Effector memory CD8-positive, alpha-beta T cell (primary cell): ENCODE data around the gene CNGB1.

Experiments used
- ATAC-seq: fragments of 150-1000 bp; cut with Tn5 transposase; replicated peaks from 2 replicates; pipeline ENCODE4 v1.10.0; 2021; ENCODE audit warnings: mild to moderate bottlenecking, moderate library complexity
- DNase-seq, 3 experiments: peaks; one replicate each; pipeline ENCODE4 v3.0.0; 2021
- H3K27ac Mint-ChIP-seq, 2 donors: one replicate each; pipeline ENCODE4 v1.8.0; 2022; ENCODE audit warnings: mild to moderate bottlenecking in 2 of 2, mixed read lengths in 2 of 2, moderate library complexity in 2 of 2
- H3K27me3 Mint-ChIP-seq, 2 donors: one replicate each; pipeline ENCODE4 v1.8.0; 2022; ENCODE audit warnings: mixed read lengths in 2 of 2
- H3K36me3 Mint-ChIP-seq: one replicate; pipeline ENCODE4 v1.8.0; 2022; ENCODE audit warnings: mild to moderate bottlenecking, moderate library complexity, mixed read lengths; ENCODE audit not compliant: insufficient read depth
- H3K4me1 Mint-ChIP-seq, 2 donors: one replicate each; pipeline ENCODE4 v1.8.0; 2022; ENCODE audit warnings: low read depth in 2 of 2, mixed read lengths in 2 of 2
- H3K4me3 Mint-ChIP-seq, 2 donors: one replicate each; pipeline ENCODE4 v1.8.0; 2022; ENCODE audit warnings: mild to moderate bottlenecking in 2 of 2, mixed read lengths in 2 of 2, moderate library complexity in 2 of 2
- H3K9me3 Mint-ChIP-seq, 2 donors: one replicate each; pipeline ENCODE4 v1.8.0; 2022; ENCODE audit warnings: mixed read lengths in 2 of 2

CNGB1 gene

GRCh38 chr16:58000706-58001676 is 30.1 kb upstream of the CNGB1 start, which contains the start of gene USB1:
USB1 (plus strand) TSS chr16:58001407; CDS start chr16:58001484, 77 bp downstream.
- peak within 1 kb of the TSS; percentile 90 for H3K27ac Mint-ChIP-seq
- no peaks in the 10 kb centered on the region for H3K9me3 Mint-ChIP-seq
- H3K36me3 Mint-ChIP-seq, result peaks cover 55% of the 10 kb centered on the region
- H3K4me1 Mint-ChIP-seq, result peaks cover 54% of the 10 kb centered on the region in 2 donors
- no peaks in the 10 kb centered on the region for H3K27me3 Mint-ChIP-seq
- H3K4me3 Mint-ChIP-seq, result peak within 1 kb of the TSS; percentile 90 to 92
- ATAC-seq, result peak; percentile 68
- peak; percentile 75 to 87 (median 87) for DNase-seq

GRCh38 chr16:57999971-58000705 is 29.2 kb upstream of the CNGB1 start, which contains the start of gene ZNF319:
ZNF319 (minus strand) TSS chr16:58000672; CDS start chr16:57998265, 2,407 bp downstream.
- peak within 1 kb of the TSS; percentile 90 for H3K27ac Mint-ChIP-seq
- ATAC-seq, result peak; percentile 10
- H3K9me3 Mint-ChIP-seq, result no peaks in the 10 kb centered on the region
- no peaks in the 10 kb centered on the region for H3K27me3 Mint-ChIP-seq
- peaks cover 54 to 59% of the 10 kb centered on the region in 2 donors for H3K4me1 Mint-ChIP-seq
- H3K36me3 Mint-ChIP-seq, result peaks cover 58% of the 10 kb centered on the region
- peak in 1 of 3 experiments; percentile 18 for DNase-seq
- H3K4me3 Mint-ChIP-seq, result peak within 1 kb of the TSS; percentile 90 to 92

DNA sequence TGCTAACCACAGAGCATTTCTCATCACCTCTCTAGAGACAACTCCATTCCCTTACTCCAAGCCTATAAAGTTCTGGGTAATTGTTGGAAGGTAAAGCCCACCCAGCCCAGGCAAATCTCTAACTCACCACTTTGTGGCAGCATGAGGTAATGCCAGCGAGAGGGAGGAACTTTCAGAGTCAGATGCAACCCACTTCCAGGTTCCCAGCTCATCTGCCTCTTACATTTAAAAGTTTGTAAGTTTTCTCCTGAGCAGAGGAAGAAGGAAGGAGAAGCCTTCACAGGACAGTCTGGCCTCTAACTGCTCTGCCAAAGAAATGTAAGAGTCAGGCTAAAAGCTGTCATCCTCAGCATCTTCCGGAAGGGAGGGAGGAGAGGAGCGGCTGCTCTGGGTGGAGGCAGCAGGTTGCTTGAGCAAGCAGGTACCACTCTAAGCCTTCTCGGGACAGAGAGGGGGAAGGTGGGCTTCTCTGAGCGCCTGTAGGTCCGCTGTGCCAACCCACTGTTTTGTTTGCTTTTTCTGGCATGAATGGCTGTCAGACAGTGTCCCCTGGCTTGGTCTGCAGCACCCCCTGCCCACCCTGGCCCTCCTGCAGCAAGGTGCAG is 28.5 kb upstream of the CNGB1 start:
- DNase-seq, result peak in 2 of 3 experiments; percentile 20 to 36
- ATAC-seq, result peak; percentile 9
- Mint-ChIP-seq H3K4me1 (peaks cover 54 to 58% of the 10 kb centered on the region in 2 donors), H3K36me3 (peaks cover 59% of the 10 kb centered on the region), H3K9me3 (no peaks in the 10 kb centered on the region), H3K4me3 (peak overlapping the region; percentile 73 to 82), H3K27ac (peak overlapping the region; percentile 59 to 78), H3K27me3 (no peaks in the 10 kb centered on the region)

GRCh38 chr16:57998992-57999365 is 28.1 kb upstream of the CNGB1 start:
- H3K4me3 Mint-ChIP-seq, result peak overlapping the region; percentile 73 to 82
- no peak for ATAC-seq
- no peaks in the 10 kb centered on the region for H3K27me3 Mint-ChIP-seq
- peak overlapping the region; percentile 59 to 78 for H3K27ac Mint-ChIP-seq
- H3K9me3 Mint-ChIP-seq, result no peaks in the 10 kb centered on the region
- DNase-seq, result no peak
- H3K4me1 Mint-ChIP-seq, result peaks cover 51 to 57% of the 10 kb centered on the region in 2 donors
- peaks cover 54% of the 10 kb centered on the region for H3K36me3 Mint-ChIP-seq

- peaks cover 53% of the 10 kb centered on the region for H3K36me3 Mint-ChIP-seq
- H3K9me3 Mint-ChIP-seq, result no peaks in the 10 kb centered on the region
- DNase-seq (peak; percentile 41 to 54 (median 50)), ATAC-seq (peak; percentile 52)
- no peaks in the 10 kb centered on the region for H3K27me3 Mint-ChIP-seq
- peak overlapping the region; percentile 59 to 78 for H3K27ac Mint-ChIP-seq
- H3K4me3 Mint-ChIP-seq, result peak overlapping the region; percentile 73 to 82
- peaks cover 47 to 54% of the 10 kb centered on the region in 2 donors for H3K4me1 Mint-ChIP-seq
Measured at GRCh38 chr16:57998486-57998885, 27.6 kb upstream of the CNGB1 start.

- DNase-seq (no peak), ATAC-seq (no peak)
- H3K4me1 Mint-ChIP-seq, result peaks cover 47 to 53% of the 10 kb centered on the region in 2 donors
- no peaks in the 10 kb centered on the region for H3K27me3 Mint-ChIP-seq
- H3K4me3 Mint-ChIP-seq, result peak overlapping the region; percentile 73 to 82
- peak overlapping the region; percentile 59 to 78 for H3K27ac Mint-ChIP-seq
- H3K36me3 Mint-ChIP-seq, result peaks cover 48% of the 10 kb centered on the region
- no peaks in the 10 kb centered on the region for H3K9me3 Mint-ChIP-seq
Measured at GRCh38 chr16:57997528-57998265, 26.8 kb upstream of the CNGB1 start.

DNA sequence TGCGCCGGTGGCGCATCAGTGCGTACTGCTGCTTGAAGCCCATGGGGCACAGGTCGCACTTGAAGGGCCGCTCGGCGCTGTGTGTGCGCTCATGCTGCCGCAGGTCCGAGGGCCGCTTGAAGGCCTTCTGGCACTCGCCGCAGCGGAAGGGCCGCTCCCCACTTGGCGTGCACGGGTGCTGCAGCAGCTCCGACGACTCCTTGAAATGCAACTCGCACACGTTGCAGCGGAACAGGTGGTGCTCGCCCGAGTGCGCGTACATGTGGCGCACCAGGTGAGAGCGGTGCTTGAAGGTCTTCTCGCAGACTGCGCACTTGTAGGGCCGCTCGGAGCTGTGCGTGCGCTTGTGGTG is 26.2 kb upstream of the CNGB1 start:
- Mint-ChIP-seq H3K27me3 (no peaks in the 10 kb centered on the region), H3K36me3 (peaks cover 46% of the 10 kb centered on the region), H3K4me1 (peaks cover 46 to 52% of the 10 kb centered on the region in 2 donors), H3K9me3 (no peaks in the 10 kb centered on the region), H3K4me3 (peak overlapping the region; percentile 73 to 82), H3K27ac (peak overlapping the region in 1 of 2 donors; percentile 59)
- DNase-seq, result no peak
- ATAC-seq, result no peak

DNA sequence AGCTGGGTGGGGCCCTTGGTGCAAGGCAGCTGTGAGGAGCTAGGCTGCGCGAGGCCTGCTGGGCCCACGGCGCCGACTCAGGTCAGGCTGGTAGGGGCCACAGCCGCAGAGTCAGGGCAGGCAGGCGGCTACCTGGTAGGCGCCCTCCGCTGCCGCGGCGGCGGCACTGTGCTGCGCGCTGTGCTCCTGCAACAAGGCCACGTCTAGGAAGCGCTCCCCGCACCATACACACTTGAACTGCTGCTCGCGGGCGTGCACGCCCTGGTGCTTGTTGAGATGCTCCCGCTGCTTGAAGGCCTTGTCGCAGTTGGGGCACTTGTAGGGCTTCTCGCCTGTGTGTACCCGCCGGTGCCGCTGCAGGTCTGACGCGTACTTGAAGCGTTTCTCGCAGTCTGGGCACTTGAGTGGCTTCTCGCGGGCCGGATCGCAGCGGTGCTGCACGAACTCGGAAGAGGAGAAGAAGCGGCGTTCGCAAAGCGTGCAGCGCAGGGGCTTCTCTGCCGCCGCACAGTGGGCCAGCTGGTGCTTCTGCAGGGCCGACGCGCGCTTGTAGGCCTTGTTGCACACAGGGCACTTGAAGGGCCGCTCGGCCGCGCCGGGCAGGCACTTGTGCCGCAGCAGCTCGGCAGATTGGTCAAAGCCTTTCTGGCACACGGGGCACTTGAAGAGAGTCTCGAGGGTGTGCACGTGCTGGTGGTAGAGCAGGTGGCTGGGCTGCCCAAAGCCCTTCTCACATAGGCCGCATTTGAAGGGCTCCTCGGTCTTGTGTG is 25.7 kb upstream of the CNGB1 start:
- Mint-ChIP-seq H3K4me1 (peaks cover 41 to 47% of the 10 kb centered on the region in 2 donors), H3K27ac (peak overlapping the region in 1 of 2 donors; percentile 88), H3K9me3 (no peaks in the 10 kb centered on the region), H3K27me3 (no peaks in the 10 kb centered on the region), H3K36me3 (peaks cover 46% of the 10 kb centered on the region), H3K4me3 (peak overlapping the region; percentile 73 to 82)
- no peak for ATAC-seq
- DNase-seq, result no peak

DNA sequence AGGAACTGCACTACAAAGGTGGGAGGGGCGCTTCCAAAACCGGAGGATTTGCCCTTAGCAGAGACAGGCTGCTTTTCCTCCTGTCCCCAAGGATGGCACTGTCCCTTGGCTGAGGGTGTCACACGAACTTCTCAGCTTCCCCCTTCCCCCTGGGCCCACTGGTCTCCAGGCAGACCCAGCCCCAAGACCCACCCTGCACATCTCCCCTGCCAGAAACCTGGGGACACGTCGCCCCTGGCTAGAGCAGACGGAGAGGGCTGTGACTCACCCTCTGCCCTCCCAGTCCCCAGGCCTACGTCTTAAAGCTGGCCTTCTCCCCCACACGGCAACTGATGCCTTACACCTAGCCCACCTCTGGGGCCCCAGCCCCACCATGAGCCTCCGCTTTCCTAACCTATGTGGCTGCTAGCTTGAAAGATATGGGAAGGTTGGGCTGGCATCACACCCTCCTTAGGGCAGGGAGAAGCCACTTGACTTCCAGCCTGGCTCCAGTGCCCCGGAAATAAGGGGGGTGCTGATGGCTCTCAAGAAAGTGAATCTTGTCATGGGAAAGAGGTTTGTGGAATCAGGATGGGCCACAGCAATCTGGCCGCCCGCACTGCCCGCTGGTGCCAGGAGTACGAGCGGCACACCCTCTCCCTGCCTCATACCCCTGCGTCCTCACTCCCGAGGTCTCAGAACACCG is 24.9 kb upstream of the CNGB1 start:
- Mint-ChIP-seq H3K9me3 (no peaks in the 10 kb centered on the region), H3K4me3 (peak overlapping the region; percentile 10 to 42), H3K4me1 (peaks cover 33 to 43% of the 10 kb centered on the region in 2 donors), H3K36me3 (peaks cover 41% of the 10 kb centered on the region), H3K27me3 (no peaks in the 10 kb centered on the region), H3K27ac (peak overlapping the region; percentile 60 to 88)
- DNase-seq (no peak), ATAC-seq (no peak)

- Mint-ChIP-seq H3K27ac (peak overlapping the region; percentile 60 to 88), H3K27me3 (no peaks in the 10 kb centered on the region), H3K9me3 (no peaks in the 10 kb centered on the region), H3K4me1 (peaks cover 32 to 45% of the 10 kb centered on the region in 2 donors), H3K36me3 (peaks cover 40% of the 10 kb centered on the region), H3K4me3 (peak overlapping the region; percentile 30 to 59)
- ATAC-seq (peak; percentile 32), DNase-seq (peak; percentile 34 to 43 (median 37))
Measured at GRCh38 chr16:57994778-57995177, 23.9 kb upstream of the CNGB1 start.

DNA sequence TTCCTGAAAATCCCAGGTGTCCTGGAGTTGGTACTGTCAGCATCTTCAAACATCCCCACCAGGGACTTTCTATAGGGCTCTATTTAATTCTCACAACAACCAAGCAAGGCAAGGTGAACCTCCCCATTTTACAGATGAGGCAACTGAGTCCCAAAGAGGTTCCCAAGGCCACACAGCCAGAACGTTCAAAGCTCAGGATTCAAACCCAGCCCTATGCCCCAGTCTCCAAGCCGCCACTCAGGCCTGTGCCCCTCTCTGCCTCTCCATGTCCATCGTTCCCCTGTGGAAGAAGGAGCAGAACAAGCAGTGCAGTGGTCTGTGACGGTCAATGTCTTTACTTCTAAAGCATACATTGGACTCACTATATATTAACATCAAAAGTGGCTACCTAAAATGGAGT is 23.4 kb upstream of the CNGB1 start:
- Mint-ChIP-seq H3K27ac (peak overlapping the region; percentile 60 to 88), H3K9me3 (no peaks in the 10 kb centered on the region), H3K4me1 (peaks cover 32 to 45% of the 10 kb centered on the region in 2 donors), H3K36me3 (peaks cover 36% of the 10 kb centered on the region), H3K4me3 (peak overlapping the region; percentile 30 to 59), H3K27me3 (no peaks in the 10 kb centered on the region)
- DNase-seq, result no peak
- ATAC-seq, result no peak
